IMR-90 (cell line): ENCODE measurements around the gene HADHB. TPM values are rescaled to one million over a fixed set of nuclear protein-coding genes. Genes with fewer than 3 reads are reported as not detected.

Experiments
- ATAC-seq: fragments of 200-7000 bp; cut with Tn5 transposase; 2 replicates; pipeline ENCODE4 v1.9.1; 2020; ENCODE audit warnings: low read depth, mild to moderate bottlenecking, moderate library complexity
- BruUV-seq: library from RNA; stranded (reverse); fragments of 400-500 nt; replicated peaks from 2 replicates; lab custom pipeline; 2021; lab: Mats Ljungman, UMichigan
- CTCF ChIA-PET: fragments of 300-600 bp; formaldehyde crosslinking; extraction: SDS; loops from one replicate; lab custom pipeline; 2021; ENCODE audit warnings: antibody characterized with exemption; lab: Yijun Ruan, JAX
- POLR2A ChIA-PET: fragments of 300-600 bp; sonication (Branson Sonifier 250); formaldehyde crosslinking; loops from one replicate; lab custom pipeline; 2022; ENCODE audit warnings: antibody characterized with exemption; ENCODE audit not compliant: unreplicated experiment; lab: Charles Lee
- DNase-seq: peaks from one replicate; pipeline ENCODE4 v3.0.0; 2013
- H2AFZ ChIP-seq: replicated peaks from 2 replicates; pipeline ENCODE3; 2013; ENCODE audit warnings: low read length, mild to moderate bottlenecking; ENCODE audit not compliant: poor library complexity
- H2AK5ac ChIP-seq: 2 replicates; pipeline ENCODE4 v1.6.1; 2013; ENCODE audit warnings: low read depth, low read length, inconsistent platforms
- H2AK9ac ChIP-seq: replicated peaks from 2 replicates; pipeline ENCODE3; 2013; ENCODE audit warnings: mild to moderate bottlenecking, low read depth, low read length, moderate library complexity; ENCODE audit not compliant: poor library complexity
- H2BK120ac ChIP-seq: 2 replicates; pipeline ENCODE4 v1.6.1; 2013; ENCODE audit warnings: low read depth, low read length, inconsistent platforms
- H2BK15ac ChIP-seq: 3 replicates; pipeline ENCODE4 v1.6.1; 2013; ENCODE audit warnings: low read depth, low read length, inconsistent platforms
- H2BK20ac ChIP-seq: 2 replicates; pipeline ENCODE4 v1.6.1; 2013; ENCODE audit warnings: low read depth, mild to moderate bottlenecking, inconsistent platforms, low read length, moderate library complexity
- H2BK5ac ChIP-seq: 2 replicates; pipeline ENCODE4 v1.6.1; 2013; ENCODE audit warnings: mild to moderate bottlenecking, low read depth, low read length, inconsistent platforms; ENCODE audit not compliant: poor library complexity, severe bottlenecking
- H3K14ac ChIP-seq: replicated peaks from 2 replicates; pipeline ENCODE4 v1.6.1; 2013; ENCODE audit warnings: low read depth, low read length, inconsistent platforms
- H3K18ac ChIP-seq: 2 replicates; pipeline ENCODE4 v1.6.1; 2013; ENCODE audit warnings: low read depth, low read length, control low read depth
- H3K23ac ChIP-seq: 2 replicates; pipeline ENCODE4 v1.6.1; 2013; ENCODE audit warnings: low read depth, low read length, inconsistent platforms
- H3K27ac ChIP-seq: 2 replicates; pipeline ENCODE4 v1.5.1; 2013; ENCODE audit warnings: mild to moderate bottlenecking, control low read depth, low read length; ENCODE audit not compliant: insufficient read depth
- H3K27me3 ChIP-seq: 2 replicates; pipeline ENCODE4 v1.6.1; 2013; ENCODE audit warnings: low read length; ENCODE audit not compliant: control insufficient read depth, insufficient read depth
- H3K36me3 ChIP-seq: 2 replicates; pipeline ENCODE4 v1.6.1; 2013; ENCODE audit warnings: low read length, mixed read lengths; ENCODE audit not compliant: control insufficient read depth, insufficient read depth
- H3K4ac ChIP-seq: 2 replicates; pipeline ENCODE4 v1.6.1; 2013; ENCODE audit warnings: low read depth, low read length, inconsistent platforms
- H3K4me1 ChIP-seq: 2 replicates; pipeline ENCODE4 v1.6.1; 2013; ENCODE audit warnings: low read length, mixed read lengths; ENCODE audit not compliant: control insufficient read depth, insufficient read depth
- H3K4me2 ChIP-seq: 2 replicates; pipeline ENCODE4 v1.6.1; 2013; ENCODE audit warnings: low read depth, mild to moderate bottlenecking, control low read depth, low read length, moderate library complexity
- H3K4me3 ChIP-seq: 2 replicates; pipeline ENCODE4 v1.5.1; 2013; ENCODE audit warnings: low read depth, mild to moderate bottlenecking, control low read depth, low read length, moderate library complexity; ENCODE audit not compliant: insufficient read depth
- H3K56ac ChIP-seq: 2 replicates; pipeline ENCODE4 v1.6.1; 2013; ENCODE audit warnings: low read length, inconsistent platforms; ENCODE audit not compliant: insufficient read depth; ENCODE audit errors: extremely low read depth
- H3K79me1 ChIP-seq, 2 experiments: 2 replicates each; pipeline ENCODE4 v1.6.1; 2013; ENCODE audit warnings: low read length in 2 of 2, inconsistent platforms in 1 of 2, low read depth in 1 of 2
- H3K9ac ChIP-seq: 2 replicates; pipeline ENCODE4 v1.6.1; 2013; ENCODE audit warnings: low read depth, low read length, control low read depth
- H3K9me1 ChIP-seq: 2 replicates; pipeline ENCODE4 v1.6.1; 2013; ENCODE audit warnings: low read length, inconsistent platforms; ENCODE audit not compliant: insufficient read depth
- H3K9me3 ChIP-seq: 2 replicates; pipeline ENCODE4 v1.6.1; 2013; ENCODE audit warnings: low read length; ENCODE audit not compliant: control insufficient read depth, insufficient read depth
- H4K20me1 ChIP-seq: 2 replicates; pipeline ENCODE4 v1.6.1; 2013; ENCODE audit warnings: low read length, inconsistent platforms; ENCODE audit not compliant: insufficient read depth
- H4K5ac ChIP-seq: 2 replicates; pipeline ENCODE4 v1.6.1; 2013; ENCODE audit warnings: mild to moderate bottlenecking, low read depth, low read length, control low read depth
- H4K8ac ChIP-seq, 2 experiments: 2 replicates each; pipeline ENCODE4 v1.6.1; 2013; ENCODE audit warnings: low read depth in 2 of 2, low read length in 2 of 2, control low read depth in 1 of 2, inconsistent platforms in 1 of 2
- H4K91ac ChIP-seq: 2 replicates; pipeline ENCODE4 v1.6.1; 2013; ENCODE audit warnings: low read depth, low read length, inconsistent platforms; ENCODE audit not compliant: insufficient read depth
- BHLHE40 ChIP-seq: fragments of 150-350 bp; IDR thresholded peaks from 2 replicates; pipeline ENCODE4 v1.6.1; 2016; ENCODE audit warnings: mild to moderate bottlenecking, low read depth, low read length
- CEBPB ChIP-seq: IDR thresholded peaks from 2 replicates; pipeline ENCODE4 v1.6.1; 2012; ENCODE audit warnings: low read depth, low read length, improper control_type of control experiment
- FOS ChIP-seq: fragments of 150-350 bp; IDR thresholded peaks from 2 replicates; pipeline ENCODE4 v1.6.1; 2016; ENCODE audit warnings: low read depth, low read length
- MAFK ChIP-seq: IDR thresholded peaks from 2 replicates; pipeline ENCODE4 v1.6.1; 2012; ENCODE audit warnings: low read depth, low read length, improper control_type of control experiment
- MAZ ChIP-seq: IDR thresholded peaks from 2 replicates; pipeline ENCODE4 v1.6.1; 2012; ENCODE audit warnings: low read depth, mild to moderate bottlenecking, low read length, improper control_type of control experiment, moderate library complexity, borderline replicate concordance
- MXI1 ChIP-seq: IDR thresholded peaks from 2 replicates; pipeline ENCODE4 v1.6.1; 2012; ENCODE audit warnings: low read depth, mild to moderate bottlenecking, low read length, moderate library complexity, borderline replicate concordance
- NFE2L2 ChIP-seq: fragments of 150-350 bp; IDR thresholded peaks from 2 replicates; pipeline ENCODE4 v1.6.1; 2016; ENCODE audit warnings: low read depth, mild to moderate bottlenecking, low read length
- POLR2A ChIP-seq: IDR thresholded peaks from 2 replicates; pipeline ENCODE4 v1.6.1; 2012; ENCODE audit warnings: mild to moderate bottlenecking, low read depth, low read length
- RAD21 ChIP-seq: IDR thresholded peaks from 2 replicates; pipeline ENCODE4 v1.6.1; 2012; ENCODE audit warnings: low read length, improper control_type of control experiment
- RCOR1 ChIP-seq: IDR thresholded peaks from 2 replicates; pipeline ENCODE4 v1.6.1; 2012; ENCODE audit warnings: mild to moderate bottlenecking, low read length, improper control_type of control experiment; ENCODE audit not compliant: insufficient replicate concordance
- RFX5 ChIP-seq: IDR thresholded peaks from 2 replicates; pipeline ENCODE4 v1.8.0; 2012; ENCODE audit warnings: low read depth, mild to moderate bottlenecking, low read length, moderate library complexity
- WGBS, 2 experiments: methylation state at CpG; one replicate each; pipeline versions ENCODE4 v1.1.5 to v1.1.7; 2013; ENCODE audit warnings: missing lambda C conversion rate in 2 of 2; ENCODE audit not compliant: insufficient read length in 1 of 2; ENCODE audit errors: extremely low coverage in 2 of 2; 5-methylcytosine and 5-hydroxymethylcytosine counted together
- dilution Hi-C: fragments of 300-500 bp; cut with HindIII; formaldehyde crosslinking; loops from one replicate; pipeline ENCODE4 v1.14.3; 2018; ENCODE audit warnings: low sequenced_read_pairs; ENCODE audit not compliant: unreplicated experiment
- in situ Hi-C: fragments of 300-500 bp; cut with MboI; formaldehyde crosslinking; loops from 3 replicates; pipeline ENCODE4 v1.14.3; 2019; ENCODE audit warnings: low sequenced_read_pairs, inconsistent platforms, mixed read lengths
- intact Hi-C: fragments of 100-400 bp; cut with micrococcal nuclease; formaldehyde crosslinking; loops from 2 replicates; pipeline ENCODE4 v1.10.0; 2022
- polyA plus RNA-seq, 3 experiments: library from polyadenylated mRNA; depleted of rRNA; stranded (reverse); fragments of >200 nt; gene quantifications; 2 replicates each; pipeline ENCODE4 v1.2.3, GENCODE V29; 2012; ENCODE audit warnings: low replicate concordance in 1 of 3
- total RNA-seq: library from RNA; depleted of rRNA; stranded (reverse); fragments of >200 nt; gene quantifications from 2 replicates; pipeline ENCODE4 v1.2.3, GENCODE V29; 2012
- TF ChIP-seq, protein P1 (sequence below): fragments of 150-350 bp; IDR thresholded peaks from 2 replicates; pipeline ENCODE4 v1.6.1; 2016; ENCODE audit warnings: low read depth, mild to moderate bottlenecking, low read length, moderate library complexity, borderline replicate concordance
- TF ChIP-seq, protein P2 (sequence below): fragments of 150-350 bp; IDR thresholded peaks from 2 replicates; pipeline ENCODE4 v1.6.1; 2017; ENCODE audit warnings: mild to moderate bottlenecking, antibody characterized with exemption, low read length, low read depth
- TF ChIP-seq, protein P3 (sequence below): conservative IDR thresholded peaks from 2 replicates; pipeline ENCODE4 v1.5.1; 2012; ENCODE audit warnings: mild to moderate bottlenecking, low read depth, low read length, improper control_type of control experiment

Gene HADHB
- total and polyA plus RNA-seq, 2 of the 4 experiments (the other 2 are of a cell fraction), result 67.9 to 79.8 TPM

DNA sequence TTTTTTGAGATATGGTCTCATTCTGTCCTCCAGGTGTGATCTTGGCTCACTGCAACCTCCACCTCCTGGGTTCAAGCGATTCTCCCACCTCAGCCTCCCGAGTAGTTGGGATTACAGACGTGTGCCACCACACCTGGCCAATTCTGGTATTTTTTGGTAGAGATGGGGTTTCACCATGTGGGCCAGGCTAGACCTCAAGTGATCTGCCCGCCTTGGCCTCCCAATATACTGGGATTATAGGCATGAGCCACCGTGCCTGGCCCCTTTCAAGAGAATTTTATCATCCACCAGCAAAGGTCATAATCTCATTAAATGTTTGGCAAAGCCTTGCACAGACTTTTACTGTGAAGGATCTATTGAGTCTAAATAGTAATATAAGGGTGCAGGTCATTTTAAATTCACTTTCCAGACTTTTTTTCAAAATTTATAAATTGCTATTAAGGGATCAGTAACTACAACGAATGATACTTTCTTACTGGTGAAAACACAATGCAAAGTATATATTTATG, 2.8 kb upstream of the HADHB start:
- no peak overlapping the region for H3K9ac ChIP-seq
- H2BK120ac ChIP-seq, result no peak overlapping the region
- H2AK5ac ChIP-seq, result no peak overlapping the region
- intact Hi-C loops (loop anchor here (5.0 to 10.0 kb wide), 3 partner anchors 105 to 333 kb away; partner anchors contain the start of genes ADGRF3 and SELENOI), in situ Hi-C loops (no loop called here), dilution Hi-C loops (no loop called here)
- no peak overlapping the region for H3K4ac ChIP-seq
- no peak overlapping the region for H2AFZ ChIP-seq
- peaks cover 21% of the 10 kb centered on the region; the same call in 1 of the 2 replicates for H4K20me1 ChIP-seq
- peaks cover 40 to 68% of the 10 kb centered on the region in 2 experiments for H3K79me1 ChIP-seq
- no peak overlapping the region for H3K4me2 ChIP-seq
- H4K91ac ChIP-seq, result no peak overlapping the region
- H3K18ac ChIP-seq, result no peak overlapping the region
- no peak overlapping the region for H4K8ac ChIP-seq
- TF ChIP-seq, protein P1, sequence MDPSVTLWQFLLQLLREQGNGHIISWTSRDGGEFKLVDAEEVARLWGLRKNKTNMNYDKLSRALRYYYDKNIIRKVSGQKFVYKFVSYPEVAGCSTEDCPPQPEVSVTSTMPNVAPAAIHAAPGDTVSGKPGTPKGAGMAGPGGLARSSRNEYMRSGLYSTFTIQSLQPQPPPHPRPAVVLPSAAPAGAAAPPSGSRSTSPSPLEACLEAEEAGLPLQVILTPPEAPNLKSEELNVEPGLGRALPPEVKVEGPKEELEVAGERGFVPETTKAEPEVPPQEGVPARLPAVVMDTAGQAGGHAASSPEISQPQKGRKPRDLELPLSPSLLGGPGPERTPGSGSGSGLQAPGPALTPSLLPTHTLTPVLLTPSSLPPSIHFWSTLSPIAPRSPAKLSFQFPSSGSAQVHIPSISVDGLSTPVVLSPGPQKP, result no peak
- no peak for TF ChIP-seq FOS
- no peak for TF ChIP-seq RCOR1
- TF ChIP-seq CEBPB, result no peak
- TF ChIP-seq RFX5, result no peak
- no peak for TF ChIP-seq MAFK
- no peak for TF ChIP-seq MXI1
- TF ChIP-seq BHLHE40, result no peak
- TF ChIP-seq POLR2A, result no peak
- TF ChIP-seq, protein P2, sequence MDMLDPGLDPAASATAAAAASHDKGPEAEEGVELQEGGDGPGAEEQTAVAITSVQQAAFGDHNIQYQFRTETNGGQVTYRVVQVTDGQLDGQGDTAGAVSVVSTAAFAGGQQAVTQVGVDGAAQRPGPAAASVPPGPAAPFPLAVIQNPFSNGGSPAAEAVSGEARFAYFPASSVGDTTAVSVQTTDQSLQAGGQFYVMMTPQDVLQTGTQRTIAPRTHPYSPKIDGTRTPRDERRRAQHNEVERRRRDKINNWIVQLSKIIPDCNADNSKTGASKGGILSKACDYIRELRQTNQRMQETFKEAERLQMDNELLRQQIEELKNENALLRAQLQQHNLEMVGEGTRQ, result no peak
- no peak for TF ChIP-seq NFE2L2
- TF ChIP-seq MAZ, result no peak
- no peak for TF ChIP-seq RAD21
- TF ChIP-seq, protein P3, sequence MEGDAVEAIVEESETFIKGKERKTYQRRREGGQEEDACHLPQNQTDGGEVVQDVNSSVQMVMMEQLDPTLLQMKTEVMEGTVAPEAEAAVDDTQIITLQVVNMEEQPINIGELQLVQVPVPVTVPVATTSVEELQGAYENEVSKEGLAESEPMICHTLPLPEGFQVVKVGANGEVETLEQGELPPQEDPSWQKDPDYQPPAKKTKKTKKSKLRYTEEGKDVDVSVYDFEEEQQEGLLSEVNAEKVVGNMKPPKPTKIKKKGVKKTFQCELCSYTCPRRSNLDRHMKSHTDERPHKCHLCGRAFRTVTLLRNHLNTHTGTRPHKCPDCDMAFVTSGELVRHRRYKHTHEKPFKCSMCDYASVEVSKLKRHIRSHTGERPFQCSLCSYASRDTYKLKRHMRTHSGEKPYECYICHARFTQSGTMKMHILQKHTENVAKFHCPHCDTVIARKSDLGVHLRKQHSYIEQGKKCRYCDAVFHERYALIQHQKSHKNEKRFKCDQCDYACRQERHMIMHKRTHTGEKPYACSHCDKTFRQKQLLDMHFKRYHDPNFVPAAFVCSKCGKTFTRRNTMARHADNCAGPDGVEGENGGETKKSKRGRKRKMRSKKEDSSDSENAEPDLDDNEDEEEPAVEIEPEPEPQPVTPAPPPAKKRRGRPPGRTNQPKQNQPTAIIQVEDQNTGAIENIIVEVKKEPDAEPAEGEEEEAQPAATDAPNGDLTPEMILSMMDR, result no peak
- no TSS peak for BruUV-seq
- ChIA-PET POLR2A (no interaction called here), CTCF (no interaction called here)
- no CpG with 5 or more reads among the region's 6 CpGs for WGBS, 2 experiments
- H3K23ac ChIP-seq, result no peak overlapping the region
- no peak overlapping the region for H3K4me3 ChIP-seq
- no peaks in the 10 kb centered on the region for H3K9me3 ChIP-seq
- H3K27me3 ChIP-seq, result no peaks in the 10 kb centered on the region
- no peak overlapping the region for H4K5ac ChIP-seq
- H3K56ac ChIP-seq, result no peak overlapping the region
- no peak overlapping the region for H2BK20ac ChIP-seq
- peaks cover 7% of the 10 kb centered on the region for H3K36me3 ChIP-seq
- peaks cover 6% of the 10 kb centered on the region for H3K4me1 ChIP-seq
- no peak overlapping the region for H2AK9ac ChIP-seq
- H2BK15ac ChIP-seq, result no peak overlapping the region
- H3K9me1 ChIP-seq, result peaks cover 9% of the 10 kb centered on the region
- no peak for DNase-seq
- no peak overlapping the region for H3K14ac ChIP-seq
- H2BK5ac ChIP-seq, result no peak overlapping the region
- no peak overlapping the region for H3K27ac ChIP-seq
- ATAC-seq, result no peak
